ENCODE data around the gene GGA2. TPM values are rescaled to one million over a fixed set of nuclear protein-coding genes. Genes with fewer than 3 reads are reported as not detected.
A peak's percentile ranks its signal among the peaks of the same experiment; 100 is the strongest.

Gene GGA2
- total and polyA plus RNA-seq, 7 donors, result 13.2 to 55.7 (median 29.6) TPM

DNA sequence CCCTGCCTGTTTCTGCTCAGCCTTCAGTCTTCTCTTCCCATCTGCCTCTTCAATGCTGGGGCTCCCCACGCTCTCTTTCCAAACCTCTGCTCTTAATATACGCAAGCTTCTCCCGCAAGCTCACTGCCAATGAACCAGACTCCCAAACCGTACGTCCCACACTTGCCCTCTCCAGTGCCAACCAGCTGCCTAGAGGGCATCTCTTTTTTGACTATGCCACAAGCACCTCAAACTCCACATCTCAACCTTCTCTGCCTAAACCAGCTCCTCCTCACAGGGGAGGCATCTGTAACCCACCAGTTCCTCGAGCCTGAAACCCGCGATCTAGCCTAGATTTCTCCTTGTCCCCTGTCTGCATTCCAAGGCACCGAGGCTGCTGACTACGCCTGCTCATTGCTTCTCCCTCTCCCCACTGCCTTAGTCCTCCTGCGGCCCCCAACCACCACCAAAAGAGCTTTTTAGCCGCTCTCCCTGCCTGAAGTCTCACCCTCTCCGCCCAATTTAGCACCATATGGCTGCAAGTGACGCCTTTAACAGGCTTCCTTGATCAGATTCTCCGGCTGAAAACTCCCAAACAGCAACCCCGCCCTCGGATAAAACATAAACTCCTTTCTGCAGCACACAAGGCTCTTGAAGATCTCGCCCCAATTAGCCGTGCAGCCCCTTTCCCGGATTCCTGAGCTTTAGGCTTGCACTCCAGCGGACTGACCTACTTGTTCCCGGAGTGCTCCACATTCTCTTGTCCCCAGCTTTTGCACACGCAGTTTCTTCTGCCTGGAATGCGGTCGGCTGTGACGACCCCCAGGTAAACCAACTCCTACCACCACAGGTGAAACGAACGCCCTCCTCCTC is 1.5 kb downstream of the GGA2 start:
- 26 to 28% methylated on average over 28 of the region's 28 CpGs for WGBS, 2 donors
- Histone ChIP-seq H3K4me1 (peaks cover 0 to 48% (median 40%) of the 10 kb centered on the region in 4 donors), H3K27ac (peak overlapping the region; percentile 80 to 91 (median 89)), H3K36me3 (no peaks in the 10 kb centered on the region), H3K4me3 (peak overlapping the region; percentile 52 to 98 (median 94)), H3K27me3 (no peaks in the 10 kb centered on the region), H3K9me3 (no peaks in the 10 kb centered on the region)
- no peak for DNase-seq
- intact Hi-C loops (cut with DNase I), result loop anchor here (5.0 kb wide), 1 partner anchor 57 kb away; the partner anchor contains the start of gene COG7
- TF ChIP-seq, protein P1, sequence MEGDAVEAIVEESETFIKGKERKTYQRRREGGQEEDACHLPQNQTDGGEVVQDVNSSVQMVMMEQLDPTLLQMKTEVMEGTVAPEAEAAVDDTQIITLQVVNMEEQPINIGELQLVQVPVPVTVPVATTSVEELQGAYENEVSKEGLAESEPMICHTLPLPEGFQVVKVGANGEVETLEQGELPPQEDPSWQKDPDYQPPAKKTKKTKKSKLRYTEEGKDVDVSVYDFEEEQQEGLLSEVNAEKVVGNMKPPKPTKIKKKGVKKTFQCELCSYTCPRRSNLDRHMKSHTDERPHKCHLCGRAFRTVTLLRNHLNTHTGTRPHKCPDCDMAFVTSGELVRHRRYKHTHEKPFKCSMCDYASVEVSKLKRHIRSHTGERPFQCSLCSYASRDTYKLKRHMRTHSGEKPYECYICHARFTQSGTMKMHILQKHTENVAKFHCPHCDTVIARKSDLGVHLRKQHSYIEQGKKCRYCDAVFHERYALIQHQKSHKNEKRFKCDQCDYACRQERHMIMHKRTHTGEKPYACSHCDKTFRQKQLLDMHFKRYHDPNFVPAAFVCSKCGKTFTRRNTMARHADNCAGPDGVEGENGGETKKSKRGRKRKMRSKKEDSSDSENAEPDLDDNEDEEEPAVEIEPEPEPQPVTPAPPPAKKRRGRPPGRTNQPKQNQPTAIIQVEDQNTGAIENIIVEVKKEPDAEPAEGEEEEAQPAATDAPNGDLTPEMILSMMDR (IDR thresholded peaks at IDR 0.05), result no peak
- TF ChIP-seq POLR2AphosphoS5 (IDR thresholded peaks at IDR 0.05) (no peak), EP300 (IDR thresholded peaks at IDR 0.05) (no peak), POLR2A (IDR thresholded peaks at IDR 0.05) (no peak)

DNA sequence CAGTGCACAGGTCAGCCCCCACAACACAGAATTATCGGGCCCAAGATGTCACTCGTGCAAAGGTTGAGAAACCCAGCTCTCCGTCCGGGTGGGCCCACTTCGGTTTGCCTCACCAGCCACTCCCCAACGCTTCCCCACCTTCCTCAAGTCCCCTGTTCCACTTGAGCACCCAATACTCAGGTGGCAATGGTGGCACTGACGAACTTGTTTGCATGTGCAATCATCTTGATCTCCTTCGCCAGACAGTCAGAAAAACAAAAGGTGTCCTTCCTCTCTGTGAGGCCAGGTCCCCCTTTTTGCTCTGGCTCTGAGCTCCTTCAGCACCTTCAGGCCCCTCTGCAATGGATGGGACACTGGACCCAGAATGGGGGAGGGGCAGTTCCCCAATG is 3.7 kb downstream of the GGA2 start:
- no peaks in the 10 kb centered on the region for H3K9me3 ChIP-seq
- WGBS, 2 donors, result 74 to 95% methylated on average over 8 of the region's 8 CpGs
- no peaks in the 10 kb centered on the region for H3K27me3 ChIP-seq
- no peak overlapping the region for H3K4me3 ChIP-seq
- no peaks in the 10 kb centered on the region for H3K36me3 ChIP-seq
- H3K27ac ChIP-seq, result no peak overlapping the region
- DNase-seq, result no peak
- intact Hi-C loops (cut with DNase I), result loop anchor here (5.0 kb wide), 1 partner anchor 54 kb away; the partner anchor contains the start of gene COG7
- H3K4me1 ChIP-seq, result peaks cover 0 to 48% (median 40%) of the 10 kb centered on the region in 4 donors
- TF ChIP-seq EP300 (IDR thresholded peaks at IDR 0.05) (no peak), POLR2A (IDR thresholded peaks at IDR 0.05) (no peak), POLR2AphosphoS5 (IDR thresholded peaks at IDR 0.05) (no peak)
- TF ChIP-seq, protein P1 (IDR thresholded peaks at IDR 0.05), result no peak

DNA sequence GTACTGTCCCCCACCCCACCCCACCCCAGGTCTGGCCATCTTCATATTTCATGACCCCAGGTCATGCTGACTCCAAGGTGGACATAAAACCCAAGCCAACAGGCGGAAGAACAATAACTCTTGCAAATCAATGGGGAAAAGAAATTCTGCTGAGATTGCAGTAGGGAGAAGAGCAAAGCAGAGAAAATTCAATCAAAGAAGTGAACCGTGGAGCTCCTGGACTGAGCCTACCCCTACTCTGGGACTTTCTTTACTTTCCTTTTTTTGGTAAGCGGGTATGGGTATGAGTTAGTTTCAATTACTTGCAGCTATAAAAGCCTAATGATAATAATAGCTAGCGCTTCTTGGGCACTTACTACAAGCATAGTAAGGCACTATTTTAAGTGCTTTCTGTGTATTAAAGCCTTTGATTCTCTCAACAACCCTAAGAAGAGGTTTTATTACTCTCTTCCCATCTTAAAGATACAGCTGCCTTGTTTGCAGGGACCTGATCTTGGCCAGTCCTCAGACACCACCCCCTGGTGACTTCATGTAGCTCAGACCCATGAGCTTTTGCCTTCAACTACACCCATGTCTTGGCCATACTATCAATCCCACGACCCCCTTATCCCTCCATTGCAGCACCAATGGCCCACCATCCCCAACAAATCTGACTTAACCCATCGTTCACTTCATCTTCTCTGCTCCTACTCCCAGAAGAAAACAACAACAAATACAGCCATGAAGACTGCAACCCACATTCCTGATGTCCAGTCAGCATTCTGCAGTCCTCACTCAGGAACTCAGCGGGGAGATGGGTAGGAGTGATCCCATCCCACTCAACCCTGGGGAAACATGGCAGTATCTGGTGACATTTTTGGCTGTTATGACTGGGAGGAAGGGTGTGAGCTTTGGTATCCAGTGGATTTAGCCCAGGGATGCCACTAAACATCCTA is 4.4 kb downstream of the GGA2 start:
- intact Hi-C loops (cut with DNase I), result loop anchor here (5.0 kb wide), 1 partner anchor 54 kb away; the partner anchor contains the start of gene COG7
- peak overlapping the region in 3 of 4 donors; percentile 53 to 71 (median 68) for H3K27ac ChIP-seq

DNA sequence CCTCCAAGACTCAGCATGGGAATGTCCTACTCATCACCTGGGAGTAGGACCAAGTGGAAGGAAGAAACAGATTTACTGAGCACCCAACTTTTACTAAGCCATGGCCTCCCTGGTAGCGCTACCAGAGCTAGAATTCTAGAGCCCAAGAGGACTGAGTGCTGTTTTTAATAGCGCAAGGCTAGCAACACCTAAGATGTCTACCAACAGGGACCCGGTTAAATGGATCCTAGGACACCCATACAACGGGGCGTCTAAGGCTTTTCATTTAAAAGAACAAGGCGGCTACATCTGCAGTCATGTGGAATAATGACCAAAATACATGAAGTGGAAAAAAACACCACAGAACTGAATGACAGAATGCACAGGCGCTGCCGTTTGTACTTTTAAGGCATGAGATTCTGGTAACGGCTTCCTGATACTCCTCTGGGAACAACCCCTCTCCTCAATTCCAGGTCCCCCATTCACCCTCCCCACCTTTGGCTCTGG is 5.1 kb downstream of the GGA2 start:
- no peaks in the 10 kb centered on the region for H3K27me3 ChIP-seq
- H3K36me3 ChIP-seq, result no peaks in the 10 kb centered on the region
- no peak for DNase-seq
- no peaks in the 10 kb centered on the region for H3K9me3 ChIP-seq
- peak overlapping the region; percentile 34 to 71 (median 60) for H3K27ac ChIP-seq
- WGBS, 2 donors, result 82 to 92% methylated on average over 9 of the region's 9 CpGs
- H3K4me3 ChIP-seq, result no peak overlapping the region
- peaks cover 0 to 44% (median 40%) of the 10 kb centered on the region in 4 donors for H3K4me1 ChIP-seq
- TF ChIP-seq, protein P1 (IDR thresholded peaks at IDR 0.05), result no peak
- TF ChIP-seq POLR2A (IDR thresholded peaks at IDR 0.05) (no peak), POLR2AphosphoS5 (IDR thresholded peaks at IDR 0.05) (no peak)
- intact Hi-C loops (cut with DNase I), result loop anchor here (5.0 kb wide), 1 partner anchor 53 kb away; the partner anchor contains the start of gene COG7

More for the DNA sequence above, 4.4 kb downstream of the GGA2 start:
- Histone ChIP-seq H3K4me1 (peaks cover 0 to 49% (median 40%) of the 10 kb centered on the region in 4 donors), H3K9me3 (no peaks in the 10 kb centered on the region), H3K27me3 (no peaks in the 10 kb centered on the region), H3K4me3 (no peak overlapping the region), H3K36me3 (no peaks in the 10 kb centered on the region)
- TF ChIP-seq, protein P1 (IDR thresholded peaks at IDR 0.05), result no peak
- TF ChIP-seq EP300 (IDR thresholded peaks at IDR 0.05) (no peak), POLR2A (IDR thresholded peaks at IDR 0.05) (no peak), POLR2AphosphoS5 (IDR thresholded peaks at IDR 0.05) (no peak)
- 81 to 85% methylated on average over 7 of the region's 7 CpGs for WGBS, 2 donors
- no peak for DNase-seq

Measured in sigmoid colon (tissue), 7 donors.